Vagina (tissue), 2 donors: ENCODE data around the gene CZIB. TPM values are rescaled to one million over a fixed set of nuclear protein-coding genes. Genes with fewer than 3 reads are reported as not detected.

Experiments
- DNase-seq, 2 donors: peaks; one replicate each; pipeline ENCODE4 v3.0.0-alpha.2; 2017; ENCODE audit errors: extremely low spot score in 2 of 2
- H3K27ac ChIP-seq: fragments of 200-600 bp; sonication (generic); one replicate; pipeline ENCODE4 v1.5.1; 2019
- H3K27me3 ChIP-seq: fragments of 200-600 bp; sonication (generic); one replicate; pipeline ENCODE4 v1.5.1; 2019
- H3K36me3 ChIP-seq, 2 donors: fragments of 200-600 bp; sonication (generic); one replicate each; pipeline ENCODE4 v1.5.1; 2017 to 2019
- H3K4me1 ChIP-seq: fragments of 200-600 bp; sonication (generic); one replicate; pipeline ENCODE4 v1.5.1; 2019
- H3K4me3 ChIP-seq, 2 donors: fragments of 200-600 bp; sonication (generic); 1 replicate in 1 of 2; 2 replicates in 1 of 2; pipeline ENCODE4 v1.5.1; 2016 to 2019
- H3K9me3 ChIP-seq: fragments of 200-600 bp; sonication (generic); one replicate; pipeline ENCODE4 v1.5.1; 2019
- POLR2A ChIP-seq, 2 donors: fragments of 450-650 bp; IDR thresholded peaks; one replicate each; pipeline ENCODE4 v1.6.1; 2017; ENCODE audit warnings: antibody characterized with exemption in 2 of 2, mild to moderate bottlenecking in 2 of 2, moderate library complexity in 2 of 2
- POLR2AphosphoS5 ChIP-seq, 2 donors: sonication (generic); formaldehyde crosslinking; IDR thresholded peaks; one replicate each; pipeline ENCODE4 v1.9.0; 2017; ENCODE audit warnings: antibody characterized with exemption in 2 of 2, mild to moderate bottlenecking in 2 of 2, low read depth in 1 of 2; ENCODE audit not compliant: insufficient read depth in 1 of 2
- intact Hi-C: fragments of 100-400 bp; cut with DNase I; formaldehyde crosslinking; loops from one replicate; pipeline ENCODE4 v1.15.1; 2023
- total RNA-seq: library from RNA; depleted of rRNA; stranded (reverse); fragments of >200 nt; gene quantifications from one replicate; pipeline ENCODE4 v1.2.3, GENCODE V29; 2016
- TF ChIP-seq, protein P1 (sequence below), 3 experiments: fragments of 450-650 bp in 2 of 3; fragments of 200-600 bp in 1 of 3; sonication (generic) in 1 of 3; IDR thresholded peaks; one replicate each; pipeline ENCODE4 v1.5.1; 2017 to 2019; ENCODE audit warnings: antibody characterized with exemption in 3 of 3, mild to moderate bottlenecking in 2 of 3, moderate library complexity in 2 of 3

Gene CZIB
- total RNA-seq, 1 donor from 2014 or later = 50.6 TPM

GRCh38 chr1:53264048-53264447 is 43.6 kb upstream of the CZIB start:
- no peak overlapping the region for H3K27ac ChIP-seq
- TF ChIP-seq POLR2AphosphoS5 (IDR thresholded peaks at IDR 0.05; ENCODE audit: insufficient read depth in 1 of 2, low read depth in 1 of 2) (no peak), POLR2A (IDR thresholded peaks at IDR 0.05) (no peak)
- TF ChIP-seq, protein P1, sequence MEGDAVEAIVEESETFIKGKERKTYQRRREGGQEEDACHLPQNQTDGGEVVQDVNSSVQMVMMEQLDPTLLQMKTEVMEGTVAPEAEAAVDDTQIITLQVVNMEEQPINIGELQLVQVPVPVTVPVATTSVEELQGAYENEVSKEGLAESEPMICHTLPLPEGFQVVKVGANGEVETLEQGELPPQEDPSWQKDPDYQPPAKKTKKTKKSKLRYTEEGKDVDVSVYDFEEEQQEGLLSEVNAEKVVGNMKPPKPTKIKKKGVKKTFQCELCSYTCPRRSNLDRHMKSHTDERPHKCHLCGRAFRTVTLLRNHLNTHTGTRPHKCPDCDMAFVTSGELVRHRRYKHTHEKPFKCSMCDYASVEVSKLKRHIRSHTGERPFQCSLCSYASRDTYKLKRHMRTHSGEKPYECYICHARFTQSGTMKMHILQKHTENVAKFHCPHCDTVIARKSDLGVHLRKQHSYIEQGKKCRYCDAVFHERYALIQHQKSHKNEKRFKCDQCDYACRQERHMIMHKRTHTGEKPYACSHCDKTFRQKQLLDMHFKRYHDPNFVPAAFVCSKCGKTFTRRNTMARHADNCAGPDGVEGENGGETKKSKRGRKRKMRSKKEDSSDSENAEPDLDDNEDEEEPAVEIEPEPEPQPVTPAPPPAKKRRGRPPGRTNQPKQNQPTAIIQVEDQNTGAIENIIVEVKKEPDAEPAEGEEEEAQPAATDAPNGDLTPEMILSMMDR (IDR thresholded peaks at IDR 0.05) = no peak
- no peaks in the 10 kb centered on the region for H3K36me3 ChIP-seq
- no peaks in the 10 kb centered on the region for H3K9me3 ChIP-seq
- H3K27me3 ChIP-seq = no peaks in the 10 kb centered on the region
- H3K4me1 ChIP-seq = no peaks in the 10 kb centered on the region
- intact Hi-C loops = no loop called here
- no peak for DNase-seq
- H3K4me3 ChIP-seq = no peak overlapping the region

- Histone ChIP-seq H3K4me1 (no peaks in the 10 kb centered on the region), H3K27me3 (no peaks in the 10 kb centered on the region), H3K36me3 (no peaks in the 10 kb centered on the region), H3K4me3 (no peak overlapping the region), H3K9me3 (no peaks in the 10 kb centered on the region), H3K27ac (no peak overlapping the region)
- intact Hi-C loops = no loop called here
- TF ChIP-seq POLR2AphosphoS5 (IDR thresholded peaks at IDR 0.05; ENCODE audit: insufficient read depth in 1 of 2, low read depth in 1 of 2) (no peak), POLR2A (IDR thresholded peaks at IDR 0.05) (no peak)
- TF ChIP-seq, protein P1 (IDR thresholded peaks at IDR 0.05) = no peak
- no peak for DNase-seq
Observed at GRCh38 chr1:53262000-53262399, 41.6 kb upstream of the CZIB start.

DNA sequence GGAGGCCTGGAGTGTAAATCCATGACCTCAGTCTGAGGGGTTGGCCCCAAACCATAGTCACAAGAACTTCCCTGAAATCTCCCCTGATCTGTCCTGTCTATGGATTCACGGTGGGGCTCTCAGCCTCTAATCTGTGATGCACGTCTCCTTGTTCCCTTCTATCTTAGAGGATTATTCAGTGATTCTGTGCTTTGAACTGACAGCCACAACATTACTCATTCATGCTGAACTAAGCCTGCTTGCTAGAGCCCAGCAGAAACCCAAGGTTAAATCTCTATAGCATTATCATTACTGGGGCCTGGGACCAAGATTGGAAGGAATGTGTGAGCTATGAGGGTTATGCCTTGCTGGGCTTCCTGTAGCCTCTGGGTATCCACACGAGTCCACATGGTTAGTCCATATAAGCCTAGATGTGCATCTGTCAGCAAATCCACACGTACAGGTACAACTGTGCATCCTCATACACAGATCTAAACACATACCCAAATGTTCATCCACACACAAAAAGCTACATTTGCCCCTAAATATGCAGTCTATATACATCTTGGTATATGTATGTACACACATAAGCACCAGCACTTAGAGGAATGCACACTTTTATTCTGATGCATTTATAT is 40.3 kb upstream of the CZIB start:
- H3K36me3 ChIP-seq = no peaks in the 10 kb centered on the region
- no peaks in the 10 kb centered on the region for H3K27me3 ChIP-seq
- no peak for DNase-seq
- H3K27ac ChIP-seq = no peak overlapping the region
- intact Hi-C loops = no loop called here
- no peak for TF ChIP-seq POLR2AphosphoS5 (IDR thresholded peaks at IDR 0.05; ENCODE audit: insufficient read depth in 1 of 2, low read depth in 1 of 2)
- TF ChIP-seq, protein P1 (IDR thresholded peaks at IDR 0.05) = no peak
- TF ChIP-seq POLR2A (IDR thresholded peaks at IDR 0.05) = no peak
- no peak overlapping the region for H3K4me3 ChIP-seq
- no peaks in the 10 kb centered on the region for H3K4me1 ChIP-seq
- no peaks in the 10 kb centered on the region for H3K9me3 ChIP-seq

GRCh38 chr1:53259932-53260331 is 39.5 kb upstream of the CZIB start:
- no peaks in the 10 kb centered on the region for H3K27me3 ChIP-seq
- no peak overlapping the region for H3K27ac ChIP-seq
- H3K36me3 ChIP-seq = no peaks in the 10 kb centered on the region
- DNase-seq = no peak
- intact Hi-C loops = no loop called here
- no peaks in the 10 kb centered on the region for H3K9me3 ChIP-seq
- no peak overlapping the region for H3K4me3 ChIP-seq
- TF ChIP-seq, protein P1 (IDR thresholded peaks at IDR 0.05) = no peak
- TF ChIP-seq POLR2AphosphoS5 (IDR thresholded peaks at IDR 0.05; ENCODE audit: insufficient read depth in 1 of 2, low read depth in 1 of 2) = no peak
- no peak for TF ChIP-seq POLR2A (IDR thresholded peaks at IDR 0.05)
- no peaks in the 10 kb centered on the region for H3K4me1 ChIP-seq

DNA sequence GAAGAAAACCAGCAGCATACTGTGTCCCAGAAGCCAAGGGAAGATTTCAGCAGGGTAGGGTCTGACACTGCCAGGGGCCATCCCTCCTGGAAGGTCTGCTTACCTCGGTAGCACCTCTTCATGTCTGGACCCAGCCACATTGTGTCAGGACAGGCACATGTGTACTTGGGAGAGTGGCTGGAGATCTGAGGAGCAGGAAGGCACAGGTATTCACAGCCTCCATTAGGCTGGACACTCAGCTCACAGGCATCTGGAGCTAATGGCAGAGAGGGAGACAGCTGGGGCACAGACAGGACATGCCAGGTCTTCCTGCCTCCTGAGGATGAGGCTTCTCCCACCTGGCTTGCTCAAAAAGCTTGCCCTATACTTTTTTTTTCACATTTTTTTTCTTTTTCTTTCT is 37.8 kb upstream of the CZIB start:
- H3K36me3 ChIP-seq = no peaks in the 10 kb centered on the region
- TF ChIP-seq POLR2AphosphoS5 (IDR thresholded peaks at IDR 0.05; ENCODE audit: insufficient read depth in 1 of 2, low read depth in 1 of 2) = no peak
- TF ChIP-seq, protein P1 (IDR thresholded peaks at IDR 0.05) = no peak
- TF ChIP-seq POLR2A (IDR thresholded peaks at IDR 0.05) = no peak
- no peaks in the 10 kb centered on the region for H3K4me1 ChIP-seq
- H3K4me3 ChIP-seq = no peak overlapping the region
- H3K9me3 ChIP-seq = no peaks in the 10 kb centered on the region
- no peak for DNase-seq
- no peak overlapping the region for H3K27ac ChIP-seq
- H3K27me3 ChIP-seq = no peaks in the 10 kb centered on the region
- intact Hi-C loops = no loop called here
